ENCODE measurements around the gene HSDL1. TPM values are rescaled to one million over a fixed set of nuclear protein-coding genes. Genes with fewer than 3 reads are reported as not detected.
A peak's percentile ranks its signal among the peaks of the same experiment; 100 is the strongest.

HSDL1 gene
- polyA plus RNA-seq, 5 donors, result 33.5 to 46.7 (median 44.7) TPM

DNA sequence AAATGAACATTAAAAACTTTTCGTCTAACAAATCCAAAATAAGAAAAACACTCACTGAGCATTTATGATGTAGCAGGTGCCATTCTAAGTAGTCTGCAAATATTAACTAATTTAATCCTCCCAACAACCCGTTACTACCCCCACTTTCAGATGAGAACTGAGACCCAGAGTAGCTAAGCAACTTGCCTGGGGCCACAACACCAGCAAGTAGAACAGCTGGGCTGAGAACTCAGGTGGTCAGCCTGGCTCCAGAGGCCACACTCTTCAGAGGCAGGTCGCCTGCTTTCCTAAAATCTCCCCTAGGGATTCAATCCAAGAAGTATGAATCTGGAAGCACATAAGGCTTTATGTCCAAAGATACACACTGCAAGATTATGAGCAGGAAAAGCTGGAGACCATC lies 34.5 kb downstream of the HSDL1 start:
- DNase-seq, result no peak

DNA sequence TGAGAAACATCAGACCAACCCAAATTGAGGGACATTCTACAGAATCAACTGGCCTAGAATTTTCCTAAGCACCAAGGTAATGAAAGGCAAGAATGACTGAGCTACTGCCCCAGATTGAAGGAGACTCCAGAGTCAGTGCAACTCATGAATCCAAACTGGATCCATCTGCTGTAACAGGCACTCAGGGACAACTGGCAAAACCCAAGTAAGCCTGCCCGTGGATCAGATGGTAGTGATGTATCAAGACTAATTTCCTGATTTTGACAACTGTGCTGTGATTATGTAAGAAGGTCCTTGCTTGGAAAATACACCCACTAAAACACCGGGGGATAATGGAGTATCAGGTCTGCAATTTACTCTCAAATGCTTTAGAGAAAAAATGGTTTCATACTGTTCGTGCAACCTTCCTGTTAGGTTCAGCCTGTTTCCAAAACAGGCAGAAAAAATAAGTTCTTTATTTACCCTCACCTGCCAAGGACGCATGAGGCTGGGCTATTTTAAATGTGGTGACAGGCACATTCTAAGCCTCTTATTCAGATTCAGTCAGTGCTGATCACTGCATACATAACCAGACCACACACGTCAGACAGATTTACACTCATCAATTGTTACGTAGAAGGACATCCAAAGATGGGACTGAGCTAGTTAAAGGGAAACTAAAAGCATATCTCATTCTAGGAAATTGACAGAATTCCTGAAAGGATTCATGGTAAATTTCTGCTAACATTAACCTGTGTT lies 35.2 kb downstream of the HSDL1 start:
- DNase-seq, result no peak

DNA sequence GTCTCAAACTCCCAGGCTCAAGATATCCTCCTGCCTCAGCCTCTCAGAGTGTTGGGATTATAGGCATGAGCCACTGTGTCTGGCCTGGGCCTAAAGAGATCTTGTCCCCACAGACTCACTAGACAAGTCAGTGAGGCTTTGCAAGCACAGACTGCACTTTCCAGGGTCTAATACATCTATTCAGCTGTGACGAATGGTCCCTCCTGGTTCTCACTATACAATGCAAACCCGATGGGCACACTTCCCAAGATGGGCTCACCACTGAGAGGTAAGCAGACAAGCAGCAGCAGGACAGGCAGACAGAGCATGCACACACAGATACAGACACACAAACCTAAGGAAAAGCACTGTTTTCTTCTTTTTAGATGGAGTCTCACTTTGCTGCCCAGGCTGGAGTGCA lies 37.1 kb downstream of the HSDL1 start:
- DNase-seq, result no peak

DNA sequence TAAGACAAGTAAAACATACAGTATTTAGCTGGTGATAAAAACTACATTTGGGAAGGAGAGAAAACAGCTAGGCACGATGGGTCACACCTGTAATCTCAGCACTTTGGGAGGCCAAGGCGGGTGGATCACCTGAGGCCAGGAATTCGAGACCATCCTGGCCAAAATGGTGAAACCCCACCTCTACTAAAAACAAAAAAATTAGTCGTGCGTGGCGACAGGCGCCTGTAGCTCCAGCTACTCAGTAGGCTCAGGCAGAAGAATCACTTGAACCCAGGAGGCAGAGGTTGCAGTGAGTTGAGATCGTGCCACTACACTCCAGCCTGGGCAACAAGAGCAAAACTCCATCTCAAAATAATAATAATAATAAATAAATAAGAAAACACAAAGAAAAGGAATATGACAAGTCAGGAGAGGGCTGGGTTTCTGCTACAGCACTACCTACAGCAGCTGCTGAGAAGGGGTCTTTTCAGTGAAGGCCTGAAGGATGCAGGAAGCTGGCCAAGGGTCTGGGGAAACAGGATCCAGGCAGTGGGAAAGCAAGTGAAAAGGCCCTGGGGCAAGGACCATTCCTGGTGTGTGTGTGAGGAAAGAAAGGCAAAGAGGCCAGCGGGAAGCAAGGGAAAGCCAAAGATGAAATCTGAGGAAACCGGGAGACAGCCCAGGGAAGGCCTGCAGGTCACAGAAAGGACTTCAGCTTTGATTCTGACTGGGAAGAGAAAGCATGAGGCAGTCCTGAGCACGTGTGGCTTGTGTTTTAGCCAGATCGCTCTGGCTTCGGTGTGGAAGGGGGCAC lies 38.8 kb downstream of the HSDL1 start:
- no peak for DNase-seq

DNA sequence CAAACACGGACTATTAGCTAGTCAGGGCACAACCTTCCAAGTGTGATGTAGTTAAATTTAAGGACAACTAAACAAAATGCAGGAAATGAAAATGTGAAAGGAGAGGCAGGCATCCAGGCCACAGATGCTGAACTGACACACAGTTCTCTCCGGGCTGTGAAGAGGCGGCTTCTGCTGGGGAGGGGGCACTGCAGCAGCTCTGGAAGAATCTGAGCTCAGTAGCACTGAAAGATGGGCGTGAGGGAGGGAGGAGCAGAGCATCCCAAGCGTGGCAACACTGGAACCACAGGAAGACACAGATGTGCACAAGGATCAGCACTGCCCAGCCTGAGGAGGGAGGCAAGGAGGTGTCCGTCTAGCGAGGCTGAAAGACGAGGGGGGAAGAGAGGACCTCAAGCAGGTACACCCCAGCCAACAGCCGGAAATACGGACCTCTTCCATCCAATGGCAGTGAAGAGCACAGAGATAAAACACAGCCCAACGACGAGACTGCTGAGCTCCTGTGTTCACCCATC lies 39.6 kb downstream of the HSDL1 start:
- no peak for DNase-seq

DNA sequence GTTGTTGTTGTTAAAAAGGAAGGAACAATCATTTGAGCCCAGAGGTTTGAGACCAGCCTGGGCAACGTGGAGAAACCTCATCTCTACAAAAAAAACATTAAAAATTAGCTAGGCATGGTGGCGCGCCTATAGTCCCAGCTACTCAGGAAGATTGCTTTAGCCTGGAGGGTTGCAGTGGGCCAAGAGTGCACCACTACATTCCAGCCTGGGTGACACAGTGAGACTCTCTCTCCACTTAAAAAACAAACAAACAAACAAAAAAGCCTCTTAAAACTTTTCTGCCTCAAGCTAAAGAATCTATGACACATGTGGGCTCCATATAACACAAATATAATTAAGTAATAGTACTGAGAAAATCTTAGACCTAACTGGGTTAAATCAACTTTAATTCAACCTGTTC lies 40.7 kb downstream of the HSDL1 start:
- no peak for DNase-seq

DNA sequence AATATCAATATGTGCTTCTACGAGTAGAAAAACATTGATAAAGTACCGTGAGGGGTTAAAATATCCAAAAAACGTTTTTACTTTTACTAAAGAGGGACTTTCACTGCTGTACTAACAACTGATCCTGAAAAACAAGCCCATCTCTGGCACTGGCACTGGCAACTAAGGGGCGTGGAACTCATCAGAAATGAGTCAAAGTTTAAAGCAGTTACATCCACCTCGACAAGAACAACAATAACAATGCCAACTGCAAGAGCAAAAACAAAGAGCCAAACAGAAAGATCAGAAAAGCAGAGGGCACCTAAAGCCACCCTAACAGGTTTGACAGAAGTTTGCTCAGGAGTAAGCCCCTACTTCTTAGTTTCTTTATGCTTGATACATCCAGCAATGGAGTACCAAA lies 41.3 kb downstream of the HSDL1 start:
- DNase-seq, result no peak

DNA sequence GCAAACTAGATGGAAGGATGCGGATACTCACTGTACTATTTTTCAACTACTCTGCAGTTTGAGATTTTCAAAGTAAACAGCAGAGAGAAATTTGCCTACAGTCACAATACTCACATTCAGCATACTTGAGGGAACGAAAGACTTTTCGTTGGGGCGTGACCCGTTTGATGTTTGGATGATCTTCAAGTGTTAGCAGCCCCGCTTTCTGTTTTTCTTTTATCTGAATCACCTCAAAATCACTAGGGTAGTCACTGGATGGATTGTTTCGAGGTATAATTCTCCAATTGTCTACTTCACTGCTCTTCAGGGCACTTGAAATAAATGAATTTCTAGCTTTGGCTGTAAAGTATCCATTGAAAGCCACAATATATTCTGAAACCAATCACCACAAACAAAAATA lies 46.0 kb downstream of the HSDL1 start:
- DNase-seq, result no peak

DNA sequence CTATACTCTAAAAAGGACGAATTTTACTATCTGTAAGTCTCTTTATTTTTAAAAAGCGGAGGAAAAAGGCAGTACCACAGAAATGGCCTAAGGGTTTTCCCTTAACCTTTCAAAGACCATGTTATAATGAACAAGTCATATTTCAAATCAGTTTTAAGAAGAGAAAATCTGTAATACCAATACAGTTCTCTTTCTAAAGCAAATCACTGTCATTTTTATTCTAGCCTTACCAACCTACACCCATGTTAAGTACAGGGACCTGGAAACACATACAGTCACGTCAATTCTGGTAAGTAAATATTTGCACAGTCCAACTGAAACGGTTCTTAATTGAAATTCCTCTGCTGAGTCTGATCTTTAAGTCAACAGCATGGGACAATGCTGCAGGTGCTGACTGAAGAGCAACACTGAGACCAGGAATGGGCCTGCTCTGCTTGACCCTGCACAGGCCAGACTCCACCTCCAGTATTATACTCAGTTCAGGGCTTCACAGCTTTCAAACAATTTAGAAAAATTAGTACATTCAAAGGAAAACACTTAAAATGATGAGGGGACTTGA lies 48.5 kb downstream of the HSDL1 start:
- DNase-seq, result peak; percentile 23 to 38

DNA sequence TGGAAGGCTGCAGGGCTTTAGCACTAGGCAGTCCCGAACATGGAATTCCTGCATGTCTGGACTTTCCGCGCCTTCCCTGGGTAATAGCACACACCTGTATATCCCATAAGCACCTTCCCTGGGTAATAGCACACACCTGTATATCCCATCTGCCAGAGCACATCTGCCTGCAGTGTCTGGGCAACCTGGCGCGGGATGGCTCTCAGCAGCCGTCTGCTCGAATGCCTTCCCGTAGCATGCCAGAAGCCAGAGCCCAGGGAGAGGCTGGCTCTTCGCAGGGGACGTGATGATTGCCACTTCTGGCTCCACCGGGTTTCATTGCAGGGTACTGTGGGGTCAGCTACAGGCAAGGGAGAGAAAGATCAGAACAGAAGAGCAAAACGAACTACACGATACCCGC lies 49.5 kb downstream of the HSDL1 start:
- DNase-seq, result no peak

DNA sequence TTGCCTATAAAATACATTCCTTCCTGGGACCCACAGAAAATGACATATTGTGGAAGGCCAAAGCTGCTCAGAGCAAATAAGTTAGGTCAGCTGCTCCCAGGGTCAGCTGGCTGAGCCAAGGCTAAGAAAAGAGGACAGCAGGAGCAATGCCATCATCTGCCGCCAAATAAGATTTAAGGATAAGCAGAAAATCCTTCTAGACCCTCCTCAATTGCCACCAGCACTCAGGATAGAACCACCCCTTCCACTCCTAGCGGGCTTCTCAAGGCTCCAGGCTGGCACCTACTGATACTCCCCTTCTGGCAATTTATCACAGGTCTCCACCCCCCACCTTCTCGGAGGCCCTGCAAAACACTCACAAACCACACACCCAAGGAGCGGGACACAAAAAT lies 51.1 kb downstream of the HSDL1 start:
- DNase-seq, result no peak

DNA sequence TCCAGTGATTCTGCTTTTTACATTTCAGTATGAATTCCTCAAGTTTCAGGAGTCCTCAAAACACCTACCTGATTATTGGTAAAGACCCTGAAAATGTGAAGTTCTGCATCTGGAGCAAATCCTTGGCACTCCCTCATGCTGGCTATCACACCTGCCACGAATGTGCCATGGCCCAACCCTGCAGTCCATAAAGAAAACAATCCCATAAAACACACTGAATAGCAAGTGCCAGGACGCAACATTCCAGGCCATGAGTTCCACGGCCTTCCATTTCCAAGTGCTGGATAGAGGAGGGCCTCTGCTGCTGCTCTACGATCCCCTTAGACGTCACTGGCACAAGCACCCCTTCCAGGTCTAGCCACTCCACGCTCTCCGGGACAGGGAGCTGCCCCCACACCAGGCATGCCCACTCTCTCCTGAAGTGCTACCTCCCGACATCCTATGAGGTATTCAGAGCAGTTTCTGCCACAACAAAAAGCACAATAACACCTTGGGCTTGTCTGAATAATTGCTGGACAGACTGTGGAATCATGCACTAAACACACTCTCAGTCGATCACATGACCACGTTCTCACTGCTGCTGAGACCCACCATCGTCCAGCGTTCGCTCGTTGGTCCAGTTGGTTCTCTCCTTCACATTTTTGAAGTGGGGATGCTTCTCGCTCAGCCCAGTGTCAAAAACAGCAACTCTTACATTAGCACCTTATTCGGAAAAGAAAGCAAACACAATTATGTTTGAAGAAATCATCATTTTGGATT lies 51.7 kb downstream of the HSDL1 start:
- DNase-seq, result no peak

DNA sequence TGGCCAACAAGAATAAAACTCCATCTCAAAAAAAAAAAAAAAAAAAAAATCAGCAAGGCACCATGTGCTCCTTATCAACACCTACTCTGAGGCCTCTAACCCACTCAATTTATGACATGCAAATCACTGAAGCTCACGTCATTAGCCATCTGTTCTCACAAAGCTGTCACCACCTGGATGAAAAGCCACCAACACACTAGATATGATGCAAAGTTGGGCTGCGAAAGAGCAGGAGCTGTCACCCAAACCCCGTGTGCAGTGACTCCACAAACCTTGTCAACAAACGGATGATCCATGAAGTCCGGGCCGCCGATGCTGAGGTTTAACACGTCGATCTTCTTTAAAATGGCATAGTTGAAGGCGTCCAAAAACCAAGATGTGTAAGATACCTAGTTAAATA lies 53.5 kb downstream of the HSDL1 start:
- DNase-seq, result no peak

DNA sequence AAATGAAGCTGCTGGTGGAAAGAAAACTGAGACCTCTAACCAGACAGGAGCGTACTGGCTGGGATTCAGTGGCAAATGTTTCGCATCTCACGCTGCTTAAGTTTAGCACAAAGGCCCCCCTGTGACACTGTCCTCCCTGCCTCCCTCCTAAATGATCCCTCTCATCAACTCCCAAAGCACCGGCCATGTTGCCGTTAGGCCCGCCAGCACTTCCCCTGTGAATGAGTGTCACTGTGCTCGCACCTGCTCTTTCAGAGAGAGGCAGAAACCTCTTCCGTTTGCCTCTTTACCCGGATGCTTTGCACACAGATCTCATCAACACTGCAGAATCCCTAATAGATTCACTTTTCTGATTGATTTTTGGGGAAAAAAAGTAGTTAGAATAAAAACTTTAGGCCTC lies 54.8 kb downstream of the HSDL1 start:
- no peak for DNase-seq

DNA sequence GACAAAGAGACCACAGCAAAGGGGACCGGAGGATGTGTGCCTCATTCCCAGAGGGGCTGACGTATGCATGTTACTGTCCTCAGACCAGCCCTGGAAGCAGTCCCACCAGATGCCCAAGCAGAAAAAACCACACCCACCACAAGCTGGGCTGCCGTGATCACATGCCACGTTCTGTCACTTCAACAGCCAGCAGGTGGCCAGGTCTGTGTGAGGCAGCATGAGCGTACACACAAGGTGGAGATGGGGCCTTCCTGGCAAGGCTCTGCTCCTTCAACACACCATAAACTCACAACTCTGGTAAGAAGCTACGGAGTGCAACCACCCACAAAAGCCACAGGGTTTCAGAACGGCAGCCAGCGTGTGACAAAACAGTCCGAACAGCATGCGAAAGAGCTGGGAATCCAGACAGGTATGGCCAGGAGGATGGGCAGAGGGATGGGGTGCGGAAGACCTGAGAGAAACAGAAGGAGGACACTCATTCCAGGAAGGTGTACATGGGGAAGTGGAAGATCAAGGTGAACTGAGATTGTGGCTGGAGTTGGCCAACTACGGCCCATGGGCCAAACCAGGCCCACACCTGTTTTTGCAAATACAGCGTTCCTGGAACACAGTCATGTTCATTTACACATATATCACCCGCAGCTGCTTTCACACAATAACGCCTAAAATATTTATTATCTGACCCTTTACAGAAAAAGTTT lies 56.1 kb downstream of the HSDL1 start:
- no peak for DNase-seq

DNA sequence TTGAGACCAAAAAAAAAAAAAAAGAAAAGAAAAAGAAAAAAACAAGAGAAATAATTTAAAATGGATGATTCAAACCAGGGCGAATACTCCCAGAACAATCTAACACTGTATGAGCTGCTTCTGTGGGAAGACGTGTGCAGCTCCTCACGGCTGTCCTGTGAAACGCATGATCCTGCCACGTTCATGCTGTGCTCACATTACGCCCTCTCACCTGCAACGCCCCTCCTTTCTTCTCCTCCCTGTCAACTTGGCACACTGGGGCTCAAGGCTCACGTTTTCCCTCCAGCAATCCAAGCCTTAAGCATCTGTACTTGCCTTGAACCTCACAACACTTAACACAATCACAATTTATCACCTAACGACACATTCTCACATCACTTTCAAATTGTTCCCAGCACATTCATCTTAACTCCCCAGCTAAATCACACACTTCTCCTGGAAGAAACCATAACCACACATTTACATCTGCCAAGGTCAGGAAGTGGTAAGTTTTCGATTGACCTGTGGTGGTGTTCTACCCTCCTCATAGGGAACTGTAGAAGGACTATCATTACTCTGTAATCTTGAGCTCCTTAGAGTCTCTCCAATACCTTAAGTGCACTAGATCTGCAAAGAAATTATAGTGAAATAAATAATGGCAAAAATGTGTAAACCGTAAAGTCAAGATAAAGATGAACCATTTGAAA lies 57.4 kb downstream of the HSDL1 start:
- no peak for DNase-seq

DNA sequence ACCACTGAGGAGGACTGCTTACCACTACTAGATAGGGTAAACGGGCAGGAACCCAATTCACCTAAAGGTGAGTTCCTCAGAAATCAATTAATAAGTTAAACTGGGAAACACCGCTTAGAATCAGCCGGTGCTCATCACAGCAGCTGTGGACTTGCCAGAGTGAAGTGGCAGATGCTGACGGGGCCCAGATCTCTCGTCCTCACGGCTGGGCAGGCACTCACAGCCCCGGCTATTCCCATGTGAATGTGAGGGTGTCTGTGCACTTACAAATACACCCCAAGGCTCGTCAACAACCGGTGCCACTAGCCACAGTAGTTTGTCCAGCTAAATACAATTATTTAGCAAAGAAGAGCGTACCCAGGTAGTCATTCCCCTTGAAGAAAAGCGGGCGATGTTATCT lies 58.0 kb downstream of the HSDL1 start:
- DNase-seq, result no peak

DNA sequence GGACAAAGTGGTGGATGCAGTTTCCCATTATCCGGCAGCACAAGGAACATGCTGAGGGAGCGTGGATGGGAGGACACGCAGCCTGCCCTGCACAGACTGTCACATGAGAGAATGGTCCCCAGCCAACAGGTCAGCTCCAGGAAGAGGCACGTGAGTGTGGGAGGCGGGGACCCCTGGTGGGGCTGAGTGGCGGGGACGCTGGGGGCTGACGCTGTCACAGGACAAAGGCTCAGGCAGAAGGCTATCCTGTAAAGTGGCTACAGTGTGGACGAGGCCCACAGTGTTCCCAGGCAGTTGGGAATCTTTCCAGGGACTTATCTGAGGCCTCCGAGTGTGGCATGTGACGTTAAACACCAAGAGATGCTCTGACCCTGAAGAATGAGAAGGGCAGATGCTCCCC lies 58.6 kb downstream of the HSDL1 start:
- no peak for DNase-seq

DNA sequence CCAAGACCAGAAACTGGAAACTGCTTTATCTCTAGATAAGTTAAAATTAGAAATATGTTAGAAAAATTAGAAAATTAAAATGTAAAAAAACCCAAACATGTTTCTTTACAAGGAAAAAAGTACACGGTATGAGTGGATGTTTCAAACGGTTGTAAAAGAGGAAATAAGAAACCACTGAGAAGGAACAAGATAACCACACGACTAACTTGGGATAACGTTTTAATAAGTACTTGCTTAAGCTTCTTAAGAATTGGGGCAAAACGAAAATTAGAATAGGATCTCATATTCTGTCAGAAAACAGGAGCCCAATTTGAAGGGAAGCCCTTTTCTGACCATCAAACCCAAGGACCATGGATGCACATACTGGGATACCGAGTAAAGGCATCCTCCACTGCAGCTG lies 59.2 kb downstream of the HSDL1 start:
- no peak for DNase-seq

DNA sequence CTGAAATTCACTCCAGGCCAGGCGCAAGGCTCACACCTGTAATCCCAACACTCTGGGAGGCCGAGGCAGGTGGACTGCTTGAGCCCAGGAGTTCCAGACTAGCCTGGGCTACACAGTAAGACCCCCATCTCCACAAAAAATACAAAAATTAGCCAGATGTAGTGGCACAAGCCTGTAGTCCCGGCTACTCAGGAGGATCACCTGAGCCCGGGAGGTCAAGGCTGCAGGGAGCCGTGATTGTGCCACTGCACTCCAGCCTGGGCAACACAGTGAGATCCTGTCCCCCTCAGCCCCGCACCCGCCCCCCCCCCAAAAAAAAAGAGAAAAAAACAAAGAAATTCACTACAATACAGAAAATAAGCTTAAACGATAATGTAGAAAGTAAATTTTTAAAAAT lies 59.7 kb downstream of the HSDL1 start:
- no peak for DNase-seq
